Lower leg skin (tissue), 3 donors: ENCODE measurements around the gene OR4D9.

Experiments used
- POLR2A ChIP-seq, 2 donors: fragments of 450-650 bp; IDR thresholded peaks; one replicate each; pipeline ENCODE4 v1.6.1; 2016 to 2017; ENCODE audit warnings: antibody characterized with exemption in 2 of 2, mild to moderate bottlenecking in 1 of 2, moderate library complexity in 1 of 2
- TF ChIP-seq, protein P1 (sequence below), 3 donors: fragments of 450-650 bp; IDR thresholded peaks; one replicate each; pipeline ENCODE4 v1.5.1; 2016; ENCODE audit warnings: antibody characterized with exemption in 3 of 3, mild to moderate bottlenecking in 3 of 3, moderate library complexity in 2 of 3

DNA sequence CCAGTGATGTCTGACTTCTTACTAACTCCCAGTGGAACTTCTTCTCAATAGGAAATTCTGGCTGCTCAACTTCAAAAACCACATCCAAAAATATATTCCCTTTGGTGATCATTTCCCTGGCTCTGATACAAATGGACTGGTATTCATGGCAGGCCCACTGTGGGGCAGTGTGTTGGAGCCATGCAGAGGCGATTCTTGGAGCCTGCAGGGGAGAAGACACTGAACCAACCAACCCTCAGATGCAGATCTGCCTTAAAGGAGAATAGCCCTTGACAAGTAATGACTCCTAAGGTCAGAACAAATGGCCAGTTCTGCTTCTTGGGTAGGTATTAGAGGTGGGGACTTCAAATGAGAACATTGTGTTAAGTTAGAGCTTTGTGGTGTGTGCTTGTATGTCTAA, 12.2 kb downstream of the OR4D9 start:
- TF ChIP-seq, protein P1, sequence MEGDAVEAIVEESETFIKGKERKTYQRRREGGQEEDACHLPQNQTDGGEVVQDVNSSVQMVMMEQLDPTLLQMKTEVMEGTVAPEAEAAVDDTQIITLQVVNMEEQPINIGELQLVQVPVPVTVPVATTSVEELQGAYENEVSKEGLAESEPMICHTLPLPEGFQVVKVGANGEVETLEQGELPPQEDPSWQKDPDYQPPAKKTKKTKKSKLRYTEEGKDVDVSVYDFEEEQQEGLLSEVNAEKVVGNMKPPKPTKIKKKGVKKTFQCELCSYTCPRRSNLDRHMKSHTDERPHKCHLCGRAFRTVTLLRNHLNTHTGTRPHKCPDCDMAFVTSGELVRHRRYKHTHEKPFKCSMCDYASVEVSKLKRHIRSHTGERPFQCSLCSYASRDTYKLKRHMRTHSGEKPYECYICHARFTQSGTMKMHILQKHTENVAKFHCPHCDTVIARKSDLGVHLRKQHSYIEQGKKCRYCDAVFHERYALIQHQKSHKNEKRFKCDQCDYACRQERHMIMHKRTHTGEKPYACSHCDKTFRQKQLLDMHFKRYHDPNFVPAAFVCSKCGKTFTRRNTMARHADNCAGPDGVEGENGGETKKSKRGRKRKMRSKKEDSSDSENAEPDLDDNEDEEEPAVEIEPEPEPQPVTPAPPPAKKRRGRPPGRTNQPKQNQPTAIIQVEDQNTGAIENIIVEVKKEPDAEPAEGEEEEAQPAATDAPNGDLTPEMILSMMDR (IDR thresholded peaks at IDR 0.05), result no peak
- no peak for TF ChIP-seq POLR2A (IDR thresholded peaks at IDR 0.05)
